ENCODE measurements around the gene LMAN1L.

GRCh38 chr15:74786551-74787165, 26.0 kb upstream of the LMAN1L start:
- TF ChIP-seq CTCF (IDR thresholded peaks at IDR 0.05): no peak
- TF ChIP-seq POLR2A (IDR thresholded peaks at IDR 0.05): no peak
